RPMI7951 (cell line): ENCODE data around the gene TBC1D3B. TPM values are rescaled to one million over a fixed set of nuclear protein-coding genes. Genes with fewer than 3 reads are reported as not detected.
A peak's percentile ranks its signal among the peaks of the same experiment; 100 is the strongest.
"Not testable (repeated sequence)": the region's sequence is repeated elsewhere in the genome, so short reads cannot be mapped to it uniquely, and the experiment has no call there.

Experiments
- DNase-seq: peaks from one replicate; pipeline ENCODE4 v3.0.0-alpha.2; 2012; ENCODE audit warnings: low read depth
- total RNA-seq: library from RNA; depleted of rRNA; stranded (reverse); fragments of >200 nt; shearing (Covaris generic); gene quantifications from 2 replicates; pipeline ENCODE4 v1.2.3, GENCODE V29; 2014

The TBC1D3B gene
- total RNA-seq, 1 experiment from 2014 or later, result not detected

DNA sequence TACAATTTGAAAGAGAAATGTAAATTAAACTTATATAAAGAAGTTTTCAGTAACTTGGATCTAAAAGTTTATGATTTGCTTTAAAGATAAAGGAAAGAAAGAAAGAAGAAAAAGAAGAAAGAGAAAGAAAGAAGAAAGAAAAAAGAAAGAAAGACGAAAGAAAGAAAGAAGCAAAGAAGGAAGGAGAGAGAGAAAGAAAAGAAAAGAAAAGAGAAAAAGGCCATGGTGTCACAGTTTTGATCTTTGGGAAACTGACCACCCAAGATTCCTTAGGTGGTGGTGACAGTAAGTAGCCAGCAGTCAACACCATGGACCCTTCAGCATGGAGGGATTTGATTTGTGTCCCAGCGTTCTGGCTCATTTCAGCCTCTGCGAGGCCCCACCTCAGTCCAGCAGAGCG lies 24.7 kb upstream of the TBC1D3B start:
- DNase-seq, result not testable (repeated sequence)

- no peak for DNase-seq
Observed at GRCh38 chr17:36198831-36199465, 22.5 kb upstream of the TBC1D3B start.

GRCh38 chr17:36197387-36197703 lies 20.9 kb upstream of the TBC1D3B start:
- no peak for DNase-seq

- DNase-seq, result no peak
Observed at GRCh38 chr17:36196131-36196486, 19.7 kb upstream of the TBC1D3B start.

- no peak for DNase-seq
Observed at GRCh38 chr17:36195434-36196130, 19.1 kb upstream of the TBC1D3B start.

- DNase-seq, result not testable (repeated sequence)
Observed at GRCh38 chr17:36194832-36195433, 18.5 kb upstream of the TBC1D3B start.

GRCh38 chr17:36194147-36194831 lies 17.9 kb upstream of the TBC1D3B start:
- not testable (repeated sequence) for DNase-seq

GRCh38 chr17:36193216-36193775 lies 16.9 kb upstream of the TBC1D3B start:
- DNase-seq, result no peak

DNA sequence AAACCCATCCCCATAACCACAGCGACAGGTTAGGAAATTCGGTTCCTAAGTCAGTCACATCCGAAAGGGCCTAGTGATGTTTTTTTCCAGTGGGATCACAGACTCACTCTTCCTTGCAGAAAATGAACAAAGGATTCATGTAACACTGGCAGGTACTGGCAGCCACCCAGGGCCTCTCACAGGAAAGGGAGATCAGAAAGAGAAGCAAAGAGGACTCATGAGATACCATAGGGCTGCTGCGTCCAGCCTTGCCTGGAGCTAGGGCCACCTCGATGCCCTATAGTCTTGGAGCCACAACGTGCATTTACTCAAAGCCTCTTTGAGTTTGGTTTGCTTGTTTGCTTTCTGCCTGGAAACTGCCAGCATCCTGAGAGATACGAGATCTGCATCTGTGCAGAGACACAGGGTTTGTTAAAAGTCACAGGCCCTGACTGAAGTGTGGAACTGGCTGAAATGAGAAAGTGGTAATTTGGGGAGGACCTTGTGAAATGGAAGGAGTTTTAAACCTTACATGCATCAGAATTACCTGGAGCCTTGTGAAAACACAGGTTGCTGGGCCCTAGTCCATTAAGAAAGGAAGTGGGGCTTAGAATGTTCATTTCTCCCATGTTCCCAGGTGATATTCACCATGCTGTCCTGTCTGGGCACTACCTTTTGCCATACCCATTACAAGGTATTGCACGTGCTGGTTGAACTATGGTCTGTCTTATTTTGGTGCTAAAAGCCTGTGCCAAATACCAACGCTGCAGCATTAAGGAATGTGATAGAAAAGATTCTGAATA lies 14.3 kb upstream of the TBC1D3B start:
- not testable (repeated sequence) for DNase-seq

DNA sequence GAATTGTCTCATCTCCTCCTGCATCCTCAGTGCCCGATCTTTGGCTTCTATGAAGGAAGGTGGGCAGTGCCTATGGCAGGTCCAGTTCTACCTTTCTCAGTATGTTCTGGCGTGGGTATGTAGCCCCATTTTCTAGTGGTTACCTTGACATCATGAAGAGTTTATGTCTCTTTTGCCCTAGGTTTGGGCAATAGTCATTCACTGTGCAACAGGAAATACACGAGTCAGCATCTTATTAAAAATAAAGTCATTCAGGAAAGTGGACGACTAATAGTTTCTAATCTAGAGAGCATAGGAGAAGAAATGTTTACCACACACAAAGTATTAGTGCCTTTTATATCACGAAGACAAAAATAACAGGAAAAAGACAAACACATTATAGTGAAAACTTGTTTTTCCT lies 13.6 kb upstream of the TBC1D3B start:
- not testable (repeated sequence) for DNase-seq

- no peak for DNase-seq
Observed at GRCh38 chr17:36188891-36189306, 12.5 kb upstream of the TBC1D3B start.

GRCh38 chr17:36187943-36188665 lies 11.7 kb upstream of the TBC1D3B start:
- not testable (repeated sequence) for DNase-seq

DNA sequence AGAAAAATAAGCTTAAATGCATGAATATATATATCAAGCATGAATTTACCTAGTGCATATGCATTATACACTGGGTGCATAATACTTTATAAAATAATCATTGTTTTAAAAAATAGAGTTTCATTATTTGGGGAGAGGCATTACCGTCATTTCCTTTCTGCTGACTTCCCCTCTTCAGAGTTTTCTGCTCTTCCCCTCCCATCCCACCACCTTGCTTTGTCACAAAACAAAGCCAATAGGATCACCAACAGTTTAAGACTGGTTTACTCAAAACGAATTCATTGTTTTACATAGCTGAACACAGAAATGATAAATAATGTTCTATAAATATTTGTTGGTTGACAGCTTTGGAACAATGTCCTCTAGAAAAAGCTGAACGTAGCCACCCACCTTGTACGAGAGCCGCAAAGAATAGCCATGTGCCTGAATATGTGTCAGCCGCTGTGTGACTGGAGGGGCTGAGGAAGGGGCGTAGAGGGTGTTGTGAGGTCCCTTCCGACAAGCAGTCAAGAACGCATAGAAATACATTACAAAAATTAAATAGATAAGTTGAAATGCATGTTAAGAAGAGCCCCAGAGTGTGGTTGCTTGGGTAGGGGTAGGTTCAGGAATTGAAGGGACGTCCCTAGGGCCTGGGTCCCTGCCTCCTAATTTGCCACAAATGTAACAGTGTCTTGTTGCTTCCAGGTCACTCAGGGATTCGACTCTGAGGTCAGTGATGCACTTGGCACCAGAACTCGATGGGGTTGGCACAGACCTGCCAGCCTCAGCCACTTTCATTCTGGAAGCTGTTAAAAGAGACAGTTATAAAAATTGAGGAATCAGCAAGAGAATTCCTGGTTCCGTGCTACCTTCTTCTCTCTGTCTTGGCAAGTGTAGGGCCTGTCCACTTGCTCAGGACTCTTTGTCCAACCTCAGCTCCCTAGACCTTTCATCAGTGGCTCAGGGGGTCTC lies 10.7 kb upstream of the TBC1D3B start:
- not testable (repeated sequence) for DNase-seq

DNA sequence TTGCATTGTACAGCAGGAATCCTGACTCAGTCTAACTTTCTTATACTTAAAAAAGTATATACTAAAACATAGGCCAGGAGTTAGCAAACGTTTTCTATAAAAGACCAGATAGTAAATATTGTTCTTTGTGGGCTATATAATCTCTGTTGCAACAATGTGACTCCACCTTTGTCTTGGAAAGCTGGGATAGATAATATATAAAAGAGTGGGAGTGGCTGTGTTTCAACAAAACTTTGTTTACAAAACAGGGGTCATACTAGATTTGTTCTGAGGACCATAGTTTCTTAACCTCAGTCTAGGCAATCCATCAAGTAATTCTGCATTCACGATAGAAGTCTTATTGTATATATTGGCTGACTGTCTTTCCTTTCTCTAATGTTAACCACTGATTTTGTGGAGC lies 9.0 kb upstream of the TBC1D3B start:
- DNase-seq, result no peak

DNA sequence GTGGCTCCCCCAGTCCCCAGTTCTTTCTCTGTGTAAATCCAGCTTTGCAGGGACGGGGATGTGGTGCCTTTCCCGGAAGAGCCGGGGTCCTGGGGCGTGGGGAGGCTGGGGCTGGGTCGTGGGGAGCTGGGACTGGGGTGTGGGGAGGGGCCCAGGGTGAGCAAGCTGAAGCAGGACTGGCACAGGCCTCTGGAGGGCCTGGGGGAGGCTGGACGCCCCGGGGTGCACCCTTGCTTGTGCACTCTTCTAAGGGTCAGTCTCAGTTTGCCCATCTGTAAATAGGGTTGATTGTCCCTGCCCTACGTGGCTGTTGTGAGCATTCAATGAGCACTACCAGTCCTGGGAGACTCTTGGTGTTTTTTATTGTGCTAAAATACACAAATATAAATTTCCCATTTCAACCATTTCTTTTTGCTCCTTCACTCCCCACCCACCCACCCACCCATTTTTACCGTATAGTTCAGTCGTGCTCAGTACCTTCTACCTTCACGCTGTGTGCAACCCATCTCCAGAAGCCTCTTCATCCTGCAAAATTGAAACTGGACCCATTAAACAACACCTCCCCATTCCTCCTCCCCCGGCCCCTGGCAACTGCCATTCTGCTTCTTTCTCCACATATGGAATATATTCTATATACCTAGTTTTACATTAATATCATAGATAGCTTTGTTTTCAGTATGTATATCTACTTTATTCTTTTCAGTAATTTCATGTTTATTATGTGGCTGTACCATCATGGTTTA lies 7.8 kb upstream of the TBC1D3B start:
- no peak for DNase-seq

DNA sequence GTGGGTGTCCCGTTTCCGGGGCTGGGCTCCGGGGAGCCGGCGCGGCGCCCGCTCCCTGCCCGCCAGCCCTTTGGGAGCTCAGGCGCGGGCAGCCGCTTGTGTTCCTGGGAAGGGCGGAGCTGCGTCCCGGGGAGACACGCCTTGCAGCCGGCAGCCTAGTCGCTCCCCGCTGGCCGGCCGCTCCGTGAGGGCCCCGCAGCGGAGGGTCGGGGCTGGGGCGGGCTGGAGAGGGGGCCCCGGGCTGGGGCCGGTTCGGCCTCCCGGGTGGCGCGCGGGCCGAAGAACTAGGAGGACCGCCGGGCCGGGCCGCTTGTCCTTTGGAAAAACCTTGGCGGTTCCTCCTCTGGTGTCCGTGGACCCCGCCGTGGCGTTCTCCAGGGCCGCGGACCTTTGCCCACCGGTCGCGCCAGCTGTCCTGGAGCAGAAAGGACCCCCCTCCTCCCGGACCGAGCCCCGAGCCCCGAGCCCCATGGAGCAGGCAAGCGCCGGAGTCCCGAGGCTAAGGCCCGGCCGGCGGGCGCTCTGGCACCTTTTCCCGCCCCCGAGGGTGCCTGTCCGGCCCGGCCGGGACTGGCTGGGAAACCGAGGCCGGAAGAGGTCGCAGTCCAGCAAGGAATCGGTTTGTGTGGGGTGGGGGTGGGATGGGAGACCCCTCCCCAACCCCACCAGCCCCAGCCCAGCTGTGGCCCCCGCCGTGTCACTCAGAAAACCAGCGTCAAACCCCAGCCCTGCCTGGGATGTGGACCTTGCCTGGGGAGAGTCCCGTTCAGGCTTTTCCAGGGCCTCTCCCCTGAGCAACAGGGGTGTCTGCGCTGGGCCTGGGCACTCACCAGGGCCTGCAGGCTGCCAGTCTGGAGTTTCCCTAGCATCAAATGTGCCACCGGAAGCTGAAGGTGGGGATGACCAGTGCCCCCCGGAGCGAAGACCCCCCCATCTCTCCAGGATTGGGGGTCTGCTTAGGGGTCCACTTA lies 6.8 kb upstream of the TBC1D3B start:
- DNase-seq, result peak; percentile 17

DNA sequence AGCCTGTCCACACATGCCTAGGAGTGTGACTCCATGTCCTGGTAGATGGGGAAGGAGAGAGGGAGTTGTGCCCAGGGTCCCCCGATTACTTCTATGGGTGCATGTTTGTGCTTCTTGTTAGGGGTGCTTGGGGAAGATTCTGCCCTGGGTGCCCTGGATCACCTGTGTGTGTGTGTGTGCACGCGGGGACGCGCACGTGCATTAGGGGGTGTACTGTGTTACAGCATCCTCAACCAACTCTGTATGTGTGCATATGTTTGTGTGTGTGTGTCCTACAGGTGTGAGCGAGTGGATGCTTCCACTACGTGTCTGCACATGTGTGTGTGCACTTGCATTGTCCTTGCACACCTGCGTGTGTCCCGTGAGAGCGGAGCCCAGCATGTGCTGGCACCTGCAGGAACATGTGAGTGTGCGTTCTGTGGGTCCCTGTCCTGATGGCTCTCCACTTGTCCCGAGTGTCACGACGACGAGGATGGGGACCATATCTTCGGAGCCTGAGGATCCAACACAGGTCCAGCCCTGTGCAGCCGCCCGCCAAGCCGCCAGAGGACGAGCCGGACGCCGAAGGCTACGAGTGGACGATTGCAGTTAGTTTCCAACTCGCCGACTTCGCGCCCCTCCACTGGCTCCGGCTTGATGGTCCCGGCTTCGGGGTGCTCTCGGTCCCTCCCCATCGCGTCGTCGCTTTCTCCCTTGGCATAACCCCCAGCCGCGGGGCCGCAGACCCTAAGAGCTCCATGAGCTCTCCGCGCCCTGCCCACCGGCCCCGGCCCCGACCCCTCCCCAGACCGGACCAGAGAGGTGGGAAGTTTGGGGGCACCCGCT lies 6.0 kb upstream of the TBC1D3B start:
- DNase-seq, result no peak
